Measurements from ENCODE around the gene CAMSAP2.

GRCh38 chr1:200724064-200724463, 14.6 kb upstream of the CAMSAP2 start:
- no peak for TF ChIP-seq CTCF (conservative IDR thresholded peaks at IDR 0.05 in 1 of 2, IDR thresholded peaks at IDR 0.05 in 1 of 2; ENCODE audit: extremely low read depth in 1 of 2, insufficient read depth in 1 of 2, low read depth in 1 of 2, low read length in 2 of 2)
- TF ChIP-seq EZH2 (IDR thresholded peaks at IDR 0.05; ENCODE audit: borderline replicate concordance, low read length), result no peak
